HG03045 (cell line): ENCODE data around the gene CTTNBP2.
"Not testable (repeated sequence)": the region's sequence is repeated elsewhere in the genome, so short reads cannot be mapped to it uniquely, and the experiment has no call there.

Experiments
- ATAC-seq: cut with Tn5 transposase; IDR thresholded peaks from one replicate; pipeline ENCODE4 v1.9.1; 2021; ENCODE audit warnings: mild to moderate bottlenecking, moderate library complexity; ENCODE audit not compliant: unreplicated experiment

Gene CTTNBP2

DNA sequence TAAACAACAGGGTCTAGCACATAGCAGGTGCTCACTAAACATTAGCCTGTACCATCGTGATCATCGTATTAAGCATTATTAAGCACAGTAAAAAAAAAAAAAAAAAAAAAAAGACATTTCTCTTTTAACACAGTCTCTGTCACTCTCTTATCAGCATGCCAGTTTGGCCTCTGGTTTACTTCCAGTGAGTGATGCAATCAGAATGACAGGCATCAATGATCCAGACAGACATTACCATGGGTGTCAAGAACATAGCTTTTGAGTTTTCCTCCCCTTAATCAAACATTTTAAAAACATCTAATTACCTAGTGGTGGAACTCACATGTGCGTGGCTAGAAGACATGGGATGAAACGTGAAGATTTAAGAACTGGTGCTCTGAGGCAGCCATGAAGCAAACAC lies 115.8 kb downstream of the CTTNBP2 start:
- no peak for ATAC-seq

GRCh38 chr7:117756586-117757085 lies 116.6 kb downstream of the CTTNBP2 start:
- ATAC-seq, result no peak

- no peak for ATAC-seq
Observed at GRCh38 chr7:117755136-117755535, 118.1 kb downstream of the CTTNBP2 start.

DNA sequence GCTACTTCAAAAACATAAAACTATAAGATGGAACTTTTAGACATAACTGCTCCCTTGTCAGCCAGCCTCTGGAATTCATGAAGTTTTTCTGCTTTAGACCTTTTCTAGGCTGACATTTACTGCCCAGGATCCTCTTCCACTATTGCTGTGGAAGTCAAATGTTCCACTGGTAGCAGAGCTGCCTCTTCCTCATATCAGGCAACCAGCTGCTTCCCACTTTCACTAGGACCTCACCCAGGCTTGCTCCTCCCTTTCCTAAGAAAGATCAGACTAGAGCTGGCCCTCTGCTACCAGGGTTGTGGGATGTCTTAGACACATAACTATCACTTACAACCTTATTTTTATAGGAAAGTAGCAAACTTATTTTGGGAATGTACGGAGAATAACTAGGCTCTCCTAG lies 121.5 kb downstream of the CTTNBP2 start:
- no peak for ATAC-seq

- no peak for ATAC-seq
Observed at GRCh38 chr7:117750612-117751563, 122.4 kb downstream of the CTTNBP2 start.

GRCh38 chr7:117741962-117742361 lies 131.3 kb downstream of the CTTNBP2 start:
- ATAC-seq, result no peak

DNA sequence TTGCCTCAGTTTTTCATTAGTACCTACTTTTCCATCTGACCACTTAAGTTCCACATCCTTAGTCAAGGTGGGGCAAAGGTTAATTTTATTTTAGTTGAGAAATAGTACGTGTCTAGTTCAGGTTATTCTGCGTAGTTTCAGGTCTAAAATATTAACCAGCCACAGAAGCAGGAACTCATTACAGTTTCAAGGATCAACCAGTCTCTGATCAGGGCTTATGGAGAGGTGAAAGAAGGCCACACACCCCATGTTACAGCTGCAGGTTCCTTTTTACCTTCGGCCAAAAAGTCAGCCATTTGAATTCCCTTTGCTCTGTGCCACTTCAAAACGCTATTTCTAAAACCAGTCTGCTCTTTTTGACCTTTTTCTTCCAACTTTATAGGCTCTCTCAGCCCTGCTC lies 134.2 kb downstream of the CTTNBP2 start:
- ATAC-seq, result no peak

- no peak for ATAC-seq
Observed at GRCh38 chr7:117737926-117738325, 135.3 kb downstream of the CTTNBP2 start.

- ATAC-seq, result peak; percentile 93
Observed at GRCh38 chr7:117731455-117731854, 141.8 kb downstream of the CTTNBP2 start.

DNA sequence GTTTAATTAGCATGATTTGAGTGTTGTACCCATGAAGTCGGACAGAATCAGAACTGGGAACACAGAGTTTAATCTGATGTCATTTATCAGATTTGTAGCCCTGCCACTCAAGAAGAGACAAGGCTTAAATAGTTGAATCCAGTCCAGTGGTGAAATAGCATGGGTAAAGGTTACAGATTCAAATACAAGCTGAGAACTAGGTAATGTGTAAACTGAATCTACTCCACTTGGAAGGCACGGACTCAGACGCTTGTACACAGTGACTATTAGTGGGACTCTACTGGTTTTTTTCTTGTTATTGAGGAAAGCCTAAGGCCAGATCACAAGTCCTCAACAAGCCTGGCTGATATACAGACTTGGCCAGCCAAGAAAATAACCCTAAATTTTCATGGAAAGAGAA lies 142.9 kb downstream of the CTTNBP2 start:
- no peak for ATAC-seq

DNA sequence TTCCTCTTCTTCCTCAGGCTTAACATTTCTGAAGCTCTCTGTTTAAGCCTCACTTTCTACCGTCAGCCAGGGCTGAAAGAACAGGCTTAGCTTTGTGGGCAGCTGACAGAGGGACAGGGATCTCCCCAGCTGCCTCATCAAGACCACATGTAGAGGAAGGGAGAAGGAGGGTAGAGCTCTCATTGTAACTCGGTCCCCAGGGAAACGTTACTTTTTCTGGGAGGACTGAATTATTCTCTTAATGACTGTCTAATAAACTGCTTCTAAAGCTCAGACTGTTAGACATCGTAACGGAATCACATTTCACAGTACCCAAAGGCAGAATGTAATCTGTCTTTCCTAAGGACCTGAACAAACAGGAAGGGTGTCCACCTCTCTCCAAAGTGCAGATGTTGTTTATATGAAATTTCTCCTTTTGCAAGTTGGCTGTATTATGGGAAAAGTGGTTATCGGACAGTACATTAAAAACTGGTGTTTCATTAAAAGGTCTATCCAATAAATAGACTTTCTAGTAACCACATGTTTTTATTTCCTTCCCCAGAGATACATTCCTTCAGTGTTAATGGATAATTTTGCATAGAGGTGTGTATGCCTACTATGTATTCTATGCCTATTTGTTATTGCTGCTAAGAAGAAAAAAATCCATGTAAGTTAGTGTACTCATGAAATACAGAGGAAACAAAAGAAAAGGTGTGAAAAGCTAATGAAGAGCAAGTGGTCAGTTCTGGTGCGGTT lies 144.2 kb downstream of the CTTNBP2 start:
- peak; percentile 45 for ATAC-seq

DNA sequence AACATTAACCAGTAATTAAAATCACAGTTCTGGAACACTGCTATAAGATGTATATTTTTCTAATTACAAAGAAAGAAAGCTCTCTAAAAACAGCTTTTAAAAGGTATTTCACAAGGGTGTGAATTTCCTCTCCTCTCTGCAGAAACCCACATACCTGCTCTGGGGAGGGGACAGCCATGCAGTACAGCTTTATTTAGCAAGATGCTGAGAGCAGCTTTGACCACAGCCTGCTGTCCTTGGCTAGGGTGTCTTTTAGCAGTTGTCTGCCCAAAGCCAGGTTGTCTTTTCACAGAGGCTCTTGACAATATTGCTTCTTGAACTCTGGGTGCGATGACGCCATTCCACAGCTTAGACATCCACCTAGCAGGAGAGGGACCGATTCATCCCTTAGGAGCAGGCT lies 148.3 kb downstream of the CTTNBP2 start:
- no peak for ATAC-seq

DNA sequence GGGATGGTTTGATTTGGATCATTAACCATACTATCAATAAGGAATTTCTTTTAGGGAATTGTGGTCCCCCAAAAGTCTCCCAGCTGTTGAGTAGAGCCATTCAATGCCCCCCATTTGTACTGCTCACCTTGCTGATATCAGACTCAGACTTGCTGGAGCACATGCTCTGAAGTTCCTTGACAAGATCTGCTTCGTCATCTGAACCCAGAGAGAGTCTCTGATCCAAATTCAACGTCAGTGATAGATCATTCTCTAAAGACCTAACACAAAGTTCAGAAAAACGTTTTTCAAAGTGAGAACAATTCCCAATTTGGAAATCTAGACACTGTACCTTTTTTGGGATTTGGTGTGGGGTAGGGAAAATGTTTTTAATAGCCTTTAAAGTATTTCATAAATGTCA lies 153.9 kb downstream of the CTTNBP2 start:
- ATAC-seq, result no peak

- no peak for ATAC-seq
Observed at GRCh38 chr7:117718116-117718835, 155.0 kb downstream of the CTTNBP2 start.

DNA sequence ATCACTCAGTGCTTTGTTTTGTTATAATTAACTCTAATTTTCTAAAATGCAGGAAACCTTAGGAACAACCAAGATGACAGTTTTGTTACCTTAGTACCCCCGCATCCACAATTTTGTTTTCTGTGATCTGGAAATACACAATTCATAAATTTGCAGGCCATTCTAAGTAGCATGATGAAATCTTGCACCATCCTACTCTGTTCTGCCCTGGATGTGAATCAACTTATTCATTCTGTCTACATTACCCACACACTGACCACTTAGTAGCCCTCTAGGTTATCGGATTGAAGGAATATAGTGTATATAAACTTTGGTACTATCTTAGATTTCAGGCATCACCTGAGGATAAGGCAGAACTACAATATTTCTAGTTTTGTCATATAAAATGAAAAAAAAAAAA lies 155.9 kb downstream of the CTTNBP2 start:
- no peak for ATAC-seq

DNA sequence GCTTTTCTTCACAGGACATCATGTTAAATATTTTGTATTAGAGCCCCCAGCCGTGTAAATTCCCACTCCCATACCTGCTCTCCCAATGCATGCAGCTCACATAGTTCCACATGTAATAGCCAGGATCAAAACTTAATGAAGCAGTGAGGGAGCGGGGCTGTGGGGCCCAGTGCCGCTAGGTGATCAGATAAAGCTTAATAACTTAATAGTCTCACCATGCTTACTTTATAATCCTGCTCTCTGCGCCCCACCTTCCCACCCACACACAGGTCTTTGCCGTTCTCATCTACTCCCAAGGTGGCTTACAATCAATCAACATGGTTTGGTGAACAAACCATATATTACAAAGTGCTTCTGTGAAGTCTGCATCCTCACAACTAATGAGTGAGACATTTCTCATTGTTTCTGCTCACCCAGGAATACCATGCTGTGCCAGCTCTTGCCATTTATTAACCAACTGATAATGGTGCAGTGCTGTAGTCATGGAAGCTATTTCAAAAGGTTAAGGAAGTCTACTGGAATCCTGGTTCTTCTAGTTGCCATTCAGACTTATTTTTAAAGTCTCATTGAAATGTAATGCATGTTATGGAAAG lies 156.4 kb downstream of the CTTNBP2 start:
- ATAC-seq, result no peak

GRCh38 chr7:117715784-117716445 lies 157.3 kb downstream of the CTTNBP2 start:
- ATAC-seq, result peak; percentile 68

GRCh38 chr7:117711556-117711955 lies 161.7 kb downstream of the CTTNBP2 start:
- ATAC-seq, result no peak

GRCh38 chr7:117708173-117708572 lies 165.1 kb downstream of the CTTNBP2 start:
- not testable (repeated sequence) for ATAC-seq

DNA sequence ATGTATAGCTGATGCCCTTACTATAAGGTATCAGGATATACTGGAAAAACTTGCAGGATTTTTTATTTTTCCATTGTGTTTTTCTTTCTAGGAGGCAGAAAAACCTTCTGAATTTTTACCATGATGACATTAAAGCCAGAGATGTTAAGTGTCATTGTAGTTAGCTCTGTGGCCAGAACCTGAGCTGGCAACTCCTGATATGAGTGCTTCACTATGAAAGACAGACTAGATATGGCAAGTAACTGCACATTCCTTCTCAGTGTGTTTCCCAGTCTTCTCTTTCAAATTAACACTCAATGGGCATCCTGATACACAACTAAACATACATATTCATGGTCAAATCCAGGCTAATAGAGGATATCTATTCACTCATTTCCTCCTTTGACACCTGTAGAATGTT lies 166.2 kb downstream of the CTTNBP2 start:
- ATAC-seq, result no peak
